DND-41 (cell line): Measurements from ENCODE around the gene GRIN2A.

ENCODE experiments used
- ATAC-seq: fragments of 200-7000 bp; cut with Tn5 transposase; 3 replicates; pipeline ENCODE4 v1.9.1; 2021; ENCODE audit warnings: low read depth; ENCODE audit not compliant: insufficient read depth
- DNase-seq: peaks from one replicate; pipeline ENCODE4 v3.0.0-alpha.2; 2020
- H2AFZ ChIP-seq: 2 replicates; pipeline ENCODE4 v1.6.0; 2012; ENCODE audit warnings: low read depth, low read length
- H3K27ac ChIP-seq: 2 replicates; pipeline ENCODE4 v1.5.1; 2012; ENCODE audit warnings: low read length, inconsistent platforms
- H3K27me3 ChIP-seq: fragments of 200-600 bp; sonication (generic); 2 replicates; pipeline ENCODE4 v1.6.0; 2012; ENCODE audit warnings: low read length, mild to moderate bottlenecking, inconsistent platforms; ENCODE audit not compliant: insufficient read depth, poor library complexity
- H3K36me3 ChIP-seq: 2 replicates; pipeline ENCODE4 v1.5.1; 2012; ENCODE audit warnings: low read length, inconsistent platforms; ENCODE audit not compliant: insufficient read depth
- H3K4me1 ChIP-seq: 2 replicates; pipeline ENCODE4 v1.5.1; 2012; ENCODE audit warnings: mild to moderate bottlenecking, low read length; ENCODE audit not compliant: insufficient read depth
- H3K4me2 ChIP-seq: 2 replicates; pipeline ENCODE4 v1.6.0; 2012; ENCODE audit warnings: mild to moderate bottlenecking, moderate library complexity, low read length, inconsistent platforms; ENCODE audit not compliant: insufficient read depth
- H3K4me3 ChIP-seq, 2 experiments: fragments of 200-600 bp in 1 of 2; shearing (Covaris generic) in 1 of 2; 2 replicates each; pipeline ENCODE4 v1.5.1; 2012 to 2016; ENCODE audit warnings: inconsistent platforms in 2 of 2, low read length in 2 of 2, mild to moderate bottlenecking in 2 of 2, low read depth in 1 of 2, moderate library complexity in 1 of 2
- H3K79me2 ChIP-seq: 2 replicates; pipeline ENCODE4 v1.6.0; 2012; ENCODE audit warnings: low read length, inconsistent platforms; ENCODE audit not compliant: insufficient read depth
- H3K9ac ChIP-seq: 2 replicates; pipeline ENCODE4 v1.6.0; 2012; ENCODE audit warnings: low read depth, mild to moderate bottlenecking, inconsistent platforms, low read length, moderate library complexity
- H3K9me3 ChIP-seq: 2 replicates; pipeline ENCODE4 v1.5.1; 2012; ENCODE audit warnings: low read length, moderate library complexity, mild to moderate bottlenecking, inconsistent platforms; ENCODE audit not compliant: insufficient read depth, severe bottlenecking
- H4K20me1 ChIP-seq: 2 replicates; pipeline ENCODE4 v1.6.0; 2012; ENCODE audit warnings: low read length; ENCODE audit not compliant: insufficient read depth
- CTCF ChIP-seq: IDR thresholded peaks from 2 replicates; pipeline ENCODE4 v1.5.1; 2012; ENCODE audit warnings: borderline replicate concordance, low read length, moderate library complexity, mild to moderate bottlenecking; ENCODE audit not compliant: poor library complexity, severe bottlenecking; ENCODE audit errors: extremely low read depth
- EZH2 ChIP-seq: IDR thresholded peaks from 3 replicates; pipeline ENCODE4 v1.6.1; 2012; ENCODE audit warnings: borderline replicate concordance, low read depth, mild to moderate bottlenecking, moderate library complexity, low read length, inconsistent platforms; ENCODE audit not compliant: severe bottlenecking

GRIN2A gene

GRCh38 chr16:9798952-9799580 is 383.2 kb downstream of the GRIN2A start:
- no peak overlapping the region for H3K4me3 ChIP-seq
- no peak for DNase-seq
- no peaks in the 10 kb centered on the region for H3K79me2 ChIP-seq
- no peak for ATAC-seq
- no peak overlapping the region for H3K4me2 ChIP-seq
- no peaks in the 10 kb centered on the region for H3K4me1 ChIP-seq
- H3K27me3 ChIP-seq = no peaks in the 10 kb centered on the region
- TF ChIP-seq CTCF = no peak
- no peak for TF ChIP-seq EZH2
- H3K9ac ChIP-seq = no peak overlapping the region
- no peak overlapping the region for H3K27ac ChIP-seq
- H3K36me3 ChIP-seq = no peaks in the 10 kb centered on the region
- no peaks in the 10 kb centered on the region for H4K20me1 ChIP-seq
- H2AFZ ChIP-seq = no peak overlapping the region
- no peaks in the 10 kb centered on the region for H3K9me3 ChIP-seq

GRCh38 chr16:9798474-9798873 is 383.8 kb downstream of the GRIN2A start:
- no peak overlapping the region for H3K27ac ChIP-seq
- DNase-seq (no peak), ATAC-seq (no peak)
- no peak overlapping the region for H2AFZ ChIP-seq
- no peak overlapping the region for H3K4me2 ChIP-seq
- H3K27me3 ChIP-seq = no peaks in the 10 kb centered on the region
- H3K36me3 ChIP-seq = no peaks in the 10 kb centered on the region
- no peak overlapping the region for H3K4me3 ChIP-seq
- TF ChIP-seq EZH2 (no peak), CTCF (no peak)
- no peaks in the 10 kb centered on the region for H3K9me3 ChIP-seq
- no peak overlapping the region for H3K9ac ChIP-seq
- no peaks in the 10 kb centered on the region for H4K20me1 ChIP-seq
- H3K79me2 ChIP-seq = no peaks in the 10 kb centered on the region
- H3K4me1 ChIP-seq = no peaks in the 10 kb centered on the region

- no peaks in the 10 kb centered on the region for H3K36me3 ChIP-seq
- H3K4me3 ChIP-seq = no peak overlapping the region
- ATAC-seq = no peak
- no peak overlapping the region for H3K9ac ChIP-seq
- TF ChIP-seq EZH2 (no peak), CTCF (no peak)
- no peak overlapping the region for H3K4me2 ChIP-seq
- no peaks in the 10 kb centered on the region for H3K79me2 ChIP-seq
- H4K20me1 ChIP-seq = no peaks in the 10 kb centered on the region
- H2AFZ ChIP-seq = no peak overlapping the region
- DNase-seq = no peak
- H3K4me1 ChIP-seq = no peaks in the 10 kb centered on the region
- no peak overlapping the region for H3K27ac ChIP-seq
- no peaks in the 10 kb centered on the region for H3K27me3 ChIP-seq
- H3K9me3 ChIP-seq = no peaks in the 10 kb centered on the region
Observed at GRCh38 chr16:9797306-9797705, 384.9 kb downstream of the GRIN2A start.

GRCh38 chr16:9793623-9794022 is 388.6 kb downstream of the GRIN2A start:
- H3K79me2 ChIP-seq = no peaks in the 10 kb centered on the region
- no peak overlapping the region for H3K9ac ChIP-seq
- ATAC-seq (no peak), DNase-seq (no peak)
- H3K27me3 ChIP-seq = no peaks in the 10 kb centered on the region
- H3K4me1 ChIP-seq = no peaks in the 10 kb centered on the region
- H3K4me2 ChIP-seq = no peak overlapping the region
- no peaks in the 10 kb centered on the region for H3K9me3 ChIP-seq
- H3K36me3 ChIP-seq = no peaks in the 10 kb centered on the region
- no peaks in the 10 kb centered on the region for H4K20me1 ChIP-seq
- H3K27ac ChIP-seq = no peak overlapping the region
- H3K4me3 ChIP-seq = no peak overlapping the region
- H2AFZ ChIP-seq = no peak overlapping the region
- TF ChIP-seq EZH2 (no peak), CTCF (no peak)
